SK-N-SH (cell line): ENCODE results near the gene DMRT1.

Source experiments
- CHD2 ChIP-seq: fragments of 150-350 bp; IDR thresholded peaks from 2 replicates; pipeline ENCODE4 v1.6.1; 2018; ENCODE audit warnings: low read length; ENCODE audit not compliant: partially characterized antibody
- CTCF ChIP-seq: fragments of 200-600 bp; sonication (generic); IDR thresholded peaks from 2 replicates; pipeline ENCODE4 v1.6.1; 2017; ENCODE audit warnings: antibody characterized with exemption, mild to moderate bottlenecking, moderate library complexity
- EZH2phosphoT487 ChIP-seq: fragments of 200-600 bp; sonication (generic); IDR thresholded peaks from 2 replicates; pipeline ENCODE4 v1.6.1; 2017; ENCODE audit warnings: low read depth, mixed run types, mild to moderate bottlenecking, antibody characterized with exemption, moderate library complexity, borderline replicate concordance
- RAD21 ChIP-seq: IDR thresholded peaks from 2 replicates; pipeline ENCODE4 v1.6.1; 2012; ENCODE audit warnings: mild to moderate bottlenecking, low read length
- RCOR1 ChIP-seq: fragments of 150-350 bp; IDR thresholded peaks from 2 replicates; pipeline ENCODE4 v1.6.1; 2017; ENCODE audit warnings: antibody characterized with exemption, low read length
- SMC3 ChIP-seq: IDR thresholded peaks from 2 replicates; pipeline ENCODE4 v1.6.1; 2012; ENCODE audit warnings: low read depth, low read length, improper control_type of control experiment

- TF ChIP-seq CHD2 (no peak), RAD21 (no peak), RCOR1 (no peak), CTCF (no peak), EZH2phosphoT487 (no peak), SMC3 (no peak)
Observed at GRCh38 chr9:1014225-1014624, 172.7 kb downstream of the DMRT1 start.
